Adrenal gland (tissue), 5 donors: ENCODE results near the gene LRP1B.

Source experiments
- CTCF ChIP-seq, 6 experiments: fragments of 450-650 bp in 4 of 6; fragments of 200-600 bp in 2 of 6; sonication (generic) in 1 of 6; IDR thresholded peaks; 1 replicate in 5 of 6; 2 replicates in 1 of 6; pipeline versions ENCODE4 v1.5.1 to v1.8.0; 2016 to 2021; ENCODE audit warnings: antibody characterized with exemption in 6 of 6, mild to moderate bottlenecking in 2 of 6, moderate library complexity in 1 of 6
- POLR2A ChIP-seq, 2 donors: fragments of 450-650 bp; IDR thresholded peaks; one replicate each; pipeline ENCODE4 v1.6.1; 2017; ENCODE audit warnings: antibody characterized with exemption in 2 of 2, mild to moderate bottlenecking in 2 of 2, moderate library complexity in 1 of 2
- donor health status: DM: no; HTN: no; CAD: no.

DNA sequence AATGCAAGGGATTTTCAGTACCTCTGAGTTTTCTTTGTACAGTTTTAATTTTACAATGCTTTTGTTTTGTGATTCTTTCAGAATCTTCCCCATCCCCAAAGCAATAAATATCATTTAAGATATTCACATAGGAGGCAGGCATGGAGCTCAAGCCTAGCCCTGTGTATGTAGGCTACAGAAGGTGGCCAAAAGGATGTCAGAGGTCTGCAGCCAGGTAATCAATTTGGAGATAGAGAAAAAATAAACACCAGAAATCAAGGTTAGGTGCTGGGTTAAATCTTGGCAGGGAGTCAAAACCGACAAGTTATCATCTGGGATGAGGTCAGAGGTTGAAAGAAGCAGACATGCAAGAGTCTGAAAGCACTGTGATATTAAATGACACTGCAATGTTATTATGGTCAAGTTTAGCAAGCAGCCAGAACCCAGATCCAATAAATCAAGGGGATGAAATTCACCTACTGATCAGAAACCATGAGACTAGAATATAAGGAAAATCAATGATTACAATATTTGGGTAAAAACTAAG is 45.1 kb upstream of the LRP1B start:
- TF ChIP-seq CTCF (IDR thresholded peaks at IDR 0.05) (no peak), POLR2A (IDR thresholded peaks at IDR 0.05) (no peak)
